Peyer's patch (tissue), 4 donors: ENCODE data around the gene CD53.

Source experiments
- POLR2A ChIP-seq, 2 donors: fragments of 450-650 bp; IDR thresholded peaks; one replicate each; pipeline ENCODE4 v1.5.1; 2017; ENCODE audit warnings: antibody characterized with exemption in 2 of 2, mild to moderate bottlenecking in 2 of 2, moderate library complexity in 2 of 2
- TF ChIP-seq, protein P1 (sequence below), 6 experiments: fragments of 450-650 bp in 4 of 6; fragments of 200-600 bp in 2 of 6; sonication (generic) in 1 of 6; IDR thresholded peaks; one replicate each; pipeline ENCODE4 v1.5.1; 2017 to 2019; ENCODE audit warnings: antibody characterized with exemption in 6 of 6, mild to moderate bottlenecking in 3 of 6, moderate library complexity in 1 of 6

DNA sequence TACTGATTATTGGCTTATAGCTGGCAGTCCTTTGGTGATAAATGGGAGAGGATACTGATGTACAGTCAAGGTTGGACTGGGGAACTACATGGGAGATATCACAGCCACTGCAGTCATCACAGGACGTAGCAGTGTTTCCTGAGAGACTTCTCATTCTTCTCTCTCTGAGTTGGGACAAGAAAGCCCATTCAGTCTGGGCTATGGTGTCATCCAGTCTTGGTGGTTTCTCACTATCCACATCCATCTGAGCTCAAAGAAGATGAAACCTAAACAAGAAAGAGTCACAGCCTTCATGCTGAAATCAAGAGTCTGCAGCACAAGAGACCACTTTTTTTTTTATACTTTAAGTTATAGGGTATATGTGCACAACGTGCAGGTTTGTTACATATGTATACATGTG lies 12.8 kb upstream of the CD53 start:
- TF ChIP-seq, protein P1, sequence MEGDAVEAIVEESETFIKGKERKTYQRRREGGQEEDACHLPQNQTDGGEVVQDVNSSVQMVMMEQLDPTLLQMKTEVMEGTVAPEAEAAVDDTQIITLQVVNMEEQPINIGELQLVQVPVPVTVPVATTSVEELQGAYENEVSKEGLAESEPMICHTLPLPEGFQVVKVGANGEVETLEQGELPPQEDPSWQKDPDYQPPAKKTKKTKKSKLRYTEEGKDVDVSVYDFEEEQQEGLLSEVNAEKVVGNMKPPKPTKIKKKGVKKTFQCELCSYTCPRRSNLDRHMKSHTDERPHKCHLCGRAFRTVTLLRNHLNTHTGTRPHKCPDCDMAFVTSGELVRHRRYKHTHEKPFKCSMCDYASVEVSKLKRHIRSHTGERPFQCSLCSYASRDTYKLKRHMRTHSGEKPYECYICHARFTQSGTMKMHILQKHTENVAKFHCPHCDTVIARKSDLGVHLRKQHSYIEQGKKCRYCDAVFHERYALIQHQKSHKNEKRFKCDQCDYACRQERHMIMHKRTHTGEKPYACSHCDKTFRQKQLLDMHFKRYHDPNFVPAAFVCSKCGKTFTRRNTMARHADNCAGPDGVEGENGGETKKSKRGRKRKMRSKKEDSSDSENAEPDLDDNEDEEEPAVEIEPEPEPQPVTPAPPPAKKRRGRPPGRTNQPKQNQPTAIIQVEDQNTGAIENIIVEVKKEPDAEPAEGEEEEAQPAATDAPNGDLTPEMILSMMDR (IDR thresholded peaks at IDR 0.05): no peak
- TF ChIP-seq POLR2A (IDR thresholded peaks at IDR 0.05): no peak
